Right hindlimb (tissue), 1 donor: ENCODE measurements around the gene PAK1.

Experiments
- DNase-seq: peaks from one replicate; pipeline ENCODE4 v3.0.0-alpha.2; 2018

Gene PAK1

GRCh38 chr11:77431813-77432212, 42.1 kb downstream of the PAK1 start:
- DNase-seq, result no peak

- no peak for DNase-seq
Observed at GRCh38 chr11:77428598-77428997, 45.3 kb downstream of the PAK1 start.

GRCh38 chr11:77425346-77425745, 48.5 kb downstream of the PAK1 start:
- DNase-seq, result no peak

- no peak for DNase-seq
Observed at GRCh38 chr11:77424644-77425043, 49.2 kb downstream of the PAK1 start.

- no peak for DNase-seq
Observed at GRCh38 chr11:77423624-77424023, 50.3 kb downstream of the PAK1 start.

- DNase-seq, result no peak
Observed at GRCh38 chr11:77422687-77423086, 51.2 kb downstream of the PAK1 start.

GRCh38 chr11:77421041-77421723, 52.7 kb downstream of the PAK1 start:
- DNase-seq, result no peak

GRCh38 chr11:77418971-77419597, 54.8 kb downstream of the PAK1 start:
- DNase-seq, result no peak

GRCh38 chr11:77418155-77418970, 55.5 kb downstream of the PAK1 start:
- no peak for DNase-seq

GRCh38 chr11:77416357-77416756, 57.5 kb downstream of the PAK1 start:
- no peak for DNase-seq

- no peak for DNase-seq
Observed at GRCh38 chr11:77413850-77414460, 59.9 kb downstream of the PAK1 start.

- no peak for DNase-seq
Observed at GRCh38 chr11:77412814-77413213, 61.1 kb downstream of the PAK1 start.

- peak; percentile 92 for DNase-seq
Observed at GRCh38 chr11:77411717-77412441, 62.0 kb downstream of the PAK1 start.

GRCh38 chr11:77411137-77411707, 62.7 kb downstream of the PAK1 start:
- no peak for DNase-seq

- DNase-seq, result no peak
Observed at GRCh38 chr11:77410076-77410827, 63.6 kb downstream of the PAK1 start.

- no peak for DNase-seq
Observed at GRCh38 chr11:77409046-77409445, 64.8 kb downstream of the PAK1 start.

GRCh38 chr11:77407613-77408012, 66.3 kb downstream of the PAK1 start:
- DNase-seq, result peak; percentile 62

- DNase-seq, result no peak
Observed at GRCh38 chr11:77406396-77406795, 67.5 kb downstream of the PAK1 start.

- DNase-seq, result no peak
Observed at GRCh38 chr11:77403211-77403610, 70.7 kb downstream of the PAK1 start.

GRCh38 chr11:77402218-77402556, 71.7 kb downstream of the PAK1 start:
- DNase-seq, result no peak

GRCh38 chr11:77401486-77402217, 72.2 kb downstream of the PAK1 start:
- DNase-seq, result no peak
